Measurements from ENCODE around the gene RRP1B. TPM values are rescaled to one million over a fixed set of nuclear protein-coding genes. Genes with fewer than 3 reads are reported as not detected.

RRP1B gene
- total RNA-seq, 1 experiment from 2014 or later = 44.2 TPM

DNA sequence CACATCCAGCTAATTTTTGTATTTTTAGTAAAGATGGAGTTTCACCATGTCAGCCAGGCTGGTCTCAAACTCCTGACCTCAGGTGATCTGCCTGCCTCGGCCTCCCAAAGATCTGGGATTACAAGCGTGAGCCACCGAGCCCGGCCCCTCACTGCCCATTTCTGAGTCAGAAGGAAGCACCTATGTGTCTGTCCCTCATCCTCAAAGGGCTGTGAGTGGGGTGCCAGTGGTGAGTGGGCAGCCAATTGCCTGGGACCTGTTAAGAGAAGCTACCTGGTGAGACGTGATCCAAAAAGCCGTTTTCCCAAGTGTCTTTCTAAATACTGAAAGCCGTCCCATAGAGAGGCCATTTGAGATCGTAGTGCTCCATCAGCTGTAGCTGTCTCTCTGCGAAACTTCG, 32.4 kb downstream of the RRP1B start:
- no TSS peak for BruUV-seq (replicated peaks)
- Histone ChIP-seq H3K9ac (ENCODE audit: low read length) (no peak overlapping the region), H3K9me2 (replicated peaks; ENCODE audit: low read length) (no peaks in the 10 kb centered on the region), H3K79me2 (ENCODE audit: low read length) (no peaks in the 10 kb centered on the region), H4K20me1 (ENCODE audit: low read length) (no peaks in the 10 kb centered on the region), H3K27me3 (ENCODE audit: low read length) (no peaks in the 10 kb centered on the region), H3K4me2 (ENCODE audit: low read length) (no peak overlapping the region), H3F3A (ENCODE audit: low read length, unreplicated experiment) (no peaks in the 10 kb centered on the region), H3K36me3 (ENCODE audit: low read depth, low read length) (peaks cover 68% of the 10 kb centered on the region), H2AFZ (ENCODE audit: low read length) (no peak overlapping the region), H3K27ac (ENCODE audit: low read length) (no peak overlapping the region), H3K4me3 (ENCODE audit: low read length) (no peak overlapping the region), H3K4me1 (ENCODE audit: insufficient read depth, low read length) (no peaks in the 10 kb centered on the region), H3K9me3 (ENCODE audit: low read length) (no peaks in the 10 kb centered on the region)
- POLR2A ChIA-PET (ENCODE audit: unreplicated experiment) = no interaction called here
- ATAC-seq (no peak), DNase-seq (no peak)
- intact Hi-C loops (cut with micrococcal nuclease) = no loop called here
- TF ChIP-seq CTCF (conservative IDR thresholded peaks at IDR 0.05; ENCODE audit: low read depth, low read length) (no peak), EZH2 (IDR thresholded peaks at IDR 0.05; ENCODE audit: low read length, unreplicated experiment) (no peak), EZH2phosphoT487 (IDR thresholded peaks at IDR 0.05; ENCODE audit: borderline replicate concordance, low read length) (no peak)
- CTCF ChIA-PET = no interaction called here

- H3K4me1 ChIP-seq (ENCODE audit: insufficient read depth, low read length) = no peaks in the 10 kb centered on the region
- BruUV-seq (replicated peaks) = no TSS peak
- no peaks in the 10 kb centered on the region for H3K9me3 ChIP-seq (ENCODE audit: low read length)
- H3K27me3 ChIP-seq (ENCODE audit: low read length) = no peaks in the 10 kb centered on the region
- no peak for TF ChIP-seq CTCF (conservative IDR thresholded peaks at IDR 0.05; ENCODE audit: low read depth, low read length)
- TF ChIP-seq EZH2phosphoT487 (IDR thresholded peaks at IDR 0.05; ENCODE audit: borderline replicate concordance, low read length) = no peak
- TF ChIP-seq EZH2 (IDR thresholded peaks at IDR 0.05; ENCODE audit: low read length, unreplicated experiment) = no peak
- H3F3A ChIP-seq (ENCODE audit: low read length, unreplicated experiment) = no peaks in the 10 kb centered on the region
- H3K9me2 ChIP-seq (replicated peaks; ENCODE audit: low read length) = no peaks in the 10 kb centered on the region
- no peak overlapping the region for H3K4me2 ChIP-seq (ENCODE audit: low read length)
- no peak overlapping the region for H3K4me3 ChIP-seq (ENCODE audit: low read length)
- DNase-seq (no peak), ATAC-seq (no peak)
- no peak overlapping the region for H3K9ac ChIP-seq (ENCODE audit: low read length)
- no peaks in the 10 kb centered on the region for H4K20me1 ChIP-seq (ENCODE audit: low read length)
- peaks cover 57% of the 10 kb centered on the region for H3K36me3 ChIP-seq (ENCODE audit: low read depth, low read length)
- H3K79me2 ChIP-seq (ENCODE audit: low read length) = no peaks in the 10 kb centered on the region
- no peak overlapping the region for H2AFZ ChIP-seq (ENCODE audit: low read length)
- CTCF ChIA-PET = no interaction called here
- H3K27ac ChIP-seq (ENCODE audit: low read length) = no peak overlapping the region
- POLR2A ChIA-PET (ENCODE audit: unreplicated experiment) = no interaction called here
- intact Hi-C loops (cut with micrococcal nuclease) = no loop called here
Measured at GRCh38 chr21:43692949-43693348, 33.6 kb downstream of the RRP1B start.

DNA sequence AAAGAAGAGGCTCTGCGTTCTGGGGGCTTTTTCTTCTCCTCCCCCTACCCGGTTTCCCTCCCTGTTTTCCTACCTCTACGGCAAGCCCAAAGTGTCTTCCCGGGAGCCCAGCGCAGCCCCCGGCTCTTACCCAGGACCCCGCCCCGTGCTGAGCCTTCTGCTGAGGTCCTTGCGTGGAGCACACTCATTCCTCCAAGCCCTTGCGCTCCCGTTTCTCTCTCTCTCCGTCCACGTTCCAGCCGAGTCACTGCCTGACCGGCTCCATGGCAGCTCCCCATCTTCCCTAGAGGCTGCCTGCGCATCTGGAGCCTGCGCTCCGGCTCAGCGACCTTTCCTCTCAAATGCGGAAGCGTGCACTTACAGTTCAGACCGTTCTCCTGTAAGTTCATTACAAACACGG, 34.6 kb downstream of the RRP1B start:
- Histone ChIP-seq H2AFZ (ENCODE audit: low read length) (no peak overlapping the region), H3K27me3 (ENCODE audit: low read length) (no peaks in the 10 kb centered on the region), H3F3A (ENCODE audit: low read length, unreplicated experiment) (no peaks in the 10 kb centered on the region), H3K9me2 (replicated peaks; ENCODE audit: low read length) (no peaks in the 10 kb centered on the region), H3K27ac (ENCODE audit: low read length) (no peak overlapping the region), H3K4me2 (ENCODE audit: low read length) (no peak overlapping the region), H3K4me3 (ENCODE audit: low read length) (no peak overlapping the region), H3K36me3 (ENCODE audit: low read depth, low read length) (peaks cover 47% of the 10 kb centered on the region), H3K4me1 (ENCODE audit: insufficient read depth, low read length) (no peaks in the 10 kb centered on the region), H3K79me2 (ENCODE audit: low read length) (no peaks in the 10 kb centered on the region), H4K20me1 (ENCODE audit: low read length) (no peaks in the 10 kb centered on the region), H3K9me3 (ENCODE audit: low read length) (no peaks in the 10 kb centered on the region), H3K9ac (ENCODE audit: low read length) (no peak overlapping the region)
- POLR2A ChIA-PET (ENCODE audit: unreplicated experiment) = no interaction called here
- no TSS peak for BruUV-seq (replicated peaks)
- TF ChIP-seq EZH2phosphoT487 (IDR thresholded peaks at IDR 0.05; ENCODE audit: borderline replicate concordance, low read length) (no peak), CTCF (conservative IDR thresholded peaks at IDR 0.05; ENCODE audit: low read depth, low read length) (no peak), EZH2 (IDR thresholded peaks at IDR 0.05; ENCODE audit: low read length, unreplicated experiment) (no peak)
- DNase-seq (no peak), ATAC-seq (no peak)
- CTCF ChIA-PET = no interaction called here
- intact Hi-C loops (cut with micrococcal nuclease) = no loop called here

Data from PC-3 (cell line).